ENCODE measurements around the gene OR7G2.

GRCh38 chr19:9132422-9132821 is 25.1 kb upstream of the OR7G2 start:
- TF ChIP-seq CTCF (IDR thresholded peaks at IDR 0.05) (no peak), POLR2AphosphoS5 (IDR thresholded peaks at IDR 0.05) (no peak), EP300 (IDR thresholded peaks at IDR 0.05) (no peak)

Measured in suprapubic skin (tissue), 4 donors.